ENCODE measurements around the gene TSPAN1.
A peak's percentile ranks its signal among the peaks of the same experiment; 100 is the strongest.
"Not testable (repeated sequence)": the region's sequence is repeated elsewhere in the genome, so short reads cannot be mapped to it uniquely, and the experiment has no call there.

Gene TSPAN1

GRCh38 chr1:46218443-46218842 is 43.6 kb downstream of the TSPAN1 start:
- no peak for DNase-seq (ENCODE audit: low read depth, low spot score)

DNA sequence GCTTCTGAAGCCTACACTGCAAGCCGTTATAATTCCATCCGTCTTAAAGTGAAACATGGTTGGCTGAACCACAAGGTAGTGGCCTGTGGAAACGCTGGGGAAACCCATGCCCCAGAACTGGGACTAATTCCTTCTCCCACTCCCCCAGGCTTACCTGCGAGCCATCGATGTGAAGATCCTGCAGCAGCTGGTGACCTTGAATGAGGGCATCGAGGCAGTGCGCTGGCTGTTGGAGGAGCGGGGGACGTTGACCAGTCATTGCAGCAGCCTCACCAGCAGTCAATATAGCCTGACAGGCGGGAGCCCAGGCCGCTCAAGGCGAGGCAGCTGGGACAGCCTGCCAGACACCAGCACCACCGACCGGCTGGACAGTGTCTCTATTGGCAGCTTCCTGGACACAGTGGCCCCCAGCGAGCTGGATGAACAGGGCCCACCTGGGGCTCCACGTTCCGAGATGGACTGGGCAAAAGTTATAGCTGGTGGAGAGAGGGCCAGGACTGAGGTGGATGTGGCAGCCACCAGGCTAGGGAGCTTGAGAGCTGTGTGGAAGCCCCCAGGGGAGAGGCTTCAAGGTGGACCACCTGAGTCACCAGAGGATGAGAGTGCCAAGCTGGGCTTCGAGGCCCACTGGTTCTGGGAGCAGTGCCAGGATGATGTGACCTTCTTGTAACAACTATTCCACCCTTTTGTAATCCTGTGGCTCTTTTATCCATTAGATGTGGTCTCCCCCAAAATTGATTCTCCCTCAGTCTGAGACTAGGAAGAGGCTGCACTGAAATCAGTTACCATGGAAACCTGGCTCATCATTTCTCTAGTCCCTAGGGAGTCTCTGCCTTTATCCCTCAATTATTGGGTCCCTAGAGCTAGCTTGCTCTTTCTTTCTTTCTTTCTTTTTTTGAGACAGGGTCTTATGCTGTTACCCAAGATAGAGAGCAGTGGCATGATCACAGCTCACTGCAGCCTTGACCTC is 44.9 kb downstream of the TSPAN1 start:
- no peak for DNase-seq (ENCODE audit: low read depth, low spot score)

DNA sequence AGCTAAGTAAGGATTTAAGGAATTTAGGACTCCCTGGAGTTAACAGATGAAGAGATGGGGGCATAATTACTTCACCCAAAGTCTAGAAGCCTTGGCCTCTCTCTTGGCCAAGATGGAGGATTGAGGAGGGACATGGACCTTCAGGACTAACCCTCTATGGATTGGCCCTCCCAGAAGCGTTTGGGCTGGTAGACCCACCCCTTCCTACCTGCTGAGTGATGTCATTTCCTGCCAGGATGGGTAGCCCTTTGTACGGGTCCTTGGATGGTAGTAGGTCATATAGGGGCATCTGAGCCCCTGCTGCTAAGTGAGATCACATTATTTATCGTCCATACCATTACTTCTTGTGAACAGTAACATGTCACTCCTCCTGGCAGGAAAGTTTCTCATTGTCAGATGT is 45.9 kb downstream of the TSPAN1 start:
- no peak for DNase-seq (ENCODE audit: low read depth, low spot score)

DNA sequence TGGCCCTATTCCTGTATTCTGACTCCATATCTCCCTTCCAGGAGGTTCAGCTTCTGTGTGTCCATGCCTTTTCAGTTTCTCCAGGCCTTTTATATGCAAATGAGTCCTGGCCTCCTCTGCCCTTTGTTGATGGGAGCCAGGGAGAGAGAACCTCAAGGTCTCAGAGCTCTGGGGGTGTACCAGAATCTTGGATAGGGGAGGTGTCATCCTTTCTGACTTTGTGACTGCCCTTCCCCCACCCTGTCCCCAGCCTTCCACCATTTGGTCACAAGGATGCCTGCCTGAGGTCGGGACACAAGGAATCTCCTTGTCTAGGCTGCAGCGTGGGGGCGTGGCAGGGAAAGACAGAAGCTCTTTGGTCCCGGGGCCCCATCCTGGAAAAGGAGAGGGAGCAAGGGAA is 46.9 kb downstream of the TSPAN1 start:
- DNase-seq (ENCODE audit: low read depth, low spot score): no peak

DNA sequence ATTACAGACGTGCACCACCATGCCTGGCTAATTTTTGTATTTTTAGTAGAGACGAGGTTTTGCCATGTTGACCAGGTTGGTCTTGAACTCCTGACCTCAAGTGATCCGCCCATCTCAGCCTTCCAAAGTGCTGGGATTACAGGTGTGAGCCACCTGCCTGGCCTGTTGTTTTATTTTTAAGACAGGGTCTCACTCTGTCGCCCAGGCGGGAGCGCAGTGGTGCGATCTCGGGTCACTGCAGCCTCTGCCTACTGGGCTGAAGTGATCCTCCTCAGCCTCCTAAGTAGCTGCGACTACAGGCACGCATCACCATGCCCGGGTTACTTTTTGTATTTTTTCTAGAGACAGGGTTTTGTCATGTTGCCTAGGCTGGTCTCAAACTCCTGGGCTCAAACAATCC is 48.2 kb downstream of the TSPAN1 start:
- not testable (repeated sequence) for DNase-seq (ENCODE audit: low read depth, low spot score)

DNA sequence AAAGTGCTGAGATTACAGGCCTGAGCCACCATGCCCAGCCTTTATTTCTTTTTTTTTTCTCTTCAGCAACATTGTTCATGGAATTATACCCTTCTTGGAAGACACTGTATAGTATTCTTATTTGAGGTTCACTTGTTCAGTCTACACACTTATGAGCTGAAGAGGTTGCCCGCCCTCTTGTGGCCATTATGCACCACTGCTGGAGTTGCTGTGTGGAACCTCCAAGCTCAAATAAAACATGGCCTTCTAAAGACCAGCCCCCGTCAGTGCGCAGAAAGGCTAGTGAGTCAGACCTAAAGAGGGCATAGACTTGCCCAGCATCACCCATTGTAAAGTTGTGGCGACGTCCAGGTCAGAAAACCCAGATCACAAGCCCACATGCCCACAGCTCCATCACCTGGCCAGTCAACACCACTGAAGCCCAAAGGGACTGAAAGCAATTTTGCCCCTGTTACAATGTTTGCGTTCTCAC is 48.6 kb downstream of the TSPAN1 start:
- peak; percentile 53 for DNase-seq (ENCODE audit: low read depth, low spot score)

GRCh38 chr1:46224966-46225365 is 50.1 kb downstream of the TSPAN1 start:
- no peak for DNase-seq (ENCODE audit: low read depth, low spot score)

DNA sequence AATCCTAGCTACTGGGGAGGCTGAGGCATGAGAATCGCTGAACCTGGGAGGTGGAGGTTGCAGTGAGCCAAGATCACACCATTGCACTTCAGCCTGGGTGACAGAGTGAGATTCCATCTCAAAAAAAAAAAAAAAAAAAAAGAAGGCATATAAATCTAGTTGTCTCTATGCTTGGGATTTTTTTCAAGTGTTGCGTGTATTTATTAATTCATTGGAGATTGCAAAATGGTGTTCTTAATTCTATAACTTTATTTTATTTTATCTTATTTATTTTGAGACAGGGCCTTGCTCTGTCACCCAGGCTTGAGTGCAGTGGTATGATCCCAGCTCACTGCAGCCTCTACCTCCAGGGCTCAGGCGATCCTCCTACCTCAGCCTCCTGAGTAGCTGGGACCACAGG is 56.3 kb downstream of the TSPAN1 start:
- not testable (repeated sequence) for DNase-seq (ENCODE audit: low read depth, low spot score)

Data from brain pericyte (primary cell).